ACC112 (cell line): ENCODE results near the gene MYO5B.

ENCODE experiments used
- H2AFZ ChIP-seq: fragments of 200-600 bp; sonication (generic); one replicate; pipeline ENCODE4 v1.6.0; 2017; ENCODE audit warnings: antibody characterized with exemption, low read length; ENCODE audit not compliant: unreplicated experiment
- H3K27ac ChIP-seq: fragments of 200-600 bp; sonication (generic); 2 replicates; pipeline ENCODE4 v1.5.1; 2014; ENCODE audit warnings: low read depth, mild to moderate bottlenecking, antibody characterized with exemption, low read length, moderate library complexity
- H3K27me3 ChIP-seq: fragments of 200-600 bp; sonication (generic); 2 replicates; pipeline ENCODE4 v1.6.1; 2014; ENCODE audit warnings: mild to moderate bottlenecking, antibody characterized with exemption, low read length, moderate library complexity, mixed read lengths; ENCODE audit not compliant: insufficient read depth
- H3K36me3 ChIP-seq: fragments of 200-600 bp; sonication (generic); 2 replicates; pipeline ENCODE4 v1.6.1; 2016; ENCODE audit warnings: mild to moderate bottlenecking, antibody characterized with exemption, low read length, moderate library complexity, mixed read lengths; ENCODE audit not compliant: insufficient read depth
- H3K4me1 ChIP-seq: fragments of 200-600 bp; sonication (generic); one replicate; pipeline ENCODE4 v1.6.1; 2016; ENCODE audit warnings: low read length, mixed read lengths; ENCODE audit not compliant: insufficient read depth, unreplicated experiment, control insufficient read depth
- H3K4me3 ChIP-seq: fragments of 200-600 bp; sonication (generic); 2 replicates; pipeline ENCODE4 v1.5.1; 2014; ENCODE audit warnings: mild to moderate bottlenecking, low read depth, low read length
- H3K79me2 ChIP-seq: fragments of 200-600 bp; sonication (generic); one replicate; pipeline ENCODE4 v1.6.0; 2016; ENCODE audit warnings: low read length; ENCODE audit not compliant: control insufficient read depth, unreplicated experiment, insufficient read depth

The MYO5B gene

DNA sequence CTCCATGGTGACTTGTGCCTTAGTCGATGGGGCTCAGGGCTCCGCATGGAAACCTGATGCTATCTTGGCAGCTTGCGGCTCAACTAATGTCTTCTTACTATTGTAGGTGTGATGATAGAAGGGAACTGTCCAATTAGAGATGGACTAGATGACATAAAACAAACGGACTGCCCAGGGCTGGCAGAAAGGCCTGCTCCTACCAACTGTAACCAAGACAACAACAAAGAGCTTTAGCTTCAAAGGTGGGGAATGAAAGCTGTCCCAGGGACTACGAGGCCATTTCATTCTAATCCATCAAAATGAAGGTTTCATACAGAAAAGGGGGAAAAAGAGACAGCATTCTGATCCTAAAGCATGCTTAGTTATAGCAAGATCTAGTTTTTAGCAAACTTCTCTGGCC is 194.7 kb downstream of the MYO5B start:
- Histone ChIP-seq H2AFZ (no peak overlapping the region), H3K4me3 (no peak overlapping the region), H3K27me3 (peaks cover 7% of the 10 kb centered on the region; the same call in 1 of the 2 replicates), H3K27ac (no peak overlapping the region), H3K36me3 (no peaks in the 10 kb centered on the region), H3K4me1 (no peaks in the 10 kb centered on the region), H3K79me2 (no peaks in the 10 kb centered on the region)

- Histone ChIP-seq H3K27me3 (peaks cover 3% of the 10 kb centered on the region; the same call in 1 of the 2 replicates), H3K4me1 (no peaks in the 10 kb centered on the region), H3K36me3 (no peaks in the 10 kb centered on the region), H3K27ac (no peak overlapping the region), H2AFZ (no peak overlapping the region), H3K4me3 (no peak overlapping the region), H3K79me2 (no peaks in the 10 kb centered on the region)
Observed at GRCh38 chr18:49999128-49999527, 195.8 kb downstream of the MYO5B start.

- H3K27ac ChIP-seq: no peak overlapping the region
- H2AFZ ChIP-seq: no peak overlapping the region
- no peaks in the 10 kb centered on the region for H3K4me1 ChIP-seq
- H3K4me3 ChIP-seq: no peak overlapping the region
- H3K36me3 ChIP-seq: no peaks in the 10 kb centered on the region
- H3K27me3 ChIP-seq: peaks cover 2% of the 10 kb centered on the region; the same call in 1 of the 2 replicates
- no peaks in the 10 kb centered on the region for H3K79me2 ChIP-seq
Observed at GRCh38 chr18:49997558-49997957, 197.4 kb downstream of the MYO5B start.

DNA sequence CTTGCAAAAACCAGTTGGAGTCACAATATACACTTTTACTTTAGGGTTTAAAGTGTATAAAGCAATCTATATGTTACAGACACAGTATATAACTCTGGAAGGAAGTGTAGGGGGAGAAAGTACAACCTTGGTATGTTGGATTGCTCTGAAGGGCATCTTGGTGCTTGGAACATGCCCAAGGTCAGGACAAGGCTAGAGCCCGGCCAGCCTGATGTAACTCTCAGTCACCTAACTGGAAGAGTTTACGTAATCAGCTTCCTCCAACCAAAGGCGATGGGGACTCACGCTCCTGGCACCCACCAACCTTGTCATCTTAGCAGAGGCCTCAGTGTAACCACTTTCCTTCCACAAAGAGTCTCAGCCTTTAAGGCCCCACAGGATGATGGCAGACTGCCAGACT is 200.5 kb downstream of the MYO5B start:
- no peaks in the 10 kb centered on the region for H3K4me1 ChIP-seq
- no peak overlapping the region for H2AFZ ChIP-seq
- H3K27me3 ChIP-seq: peaks cover 7% of the 10 kb centered on the region; the same call in 1 of the 2 replicates
- H3K36me3 ChIP-seq: no peaks in the 10 kb centered on the region
- no peak overlapping the region for H3K4me3 ChIP-seq
- no peak overlapping the region for H3K27ac ChIP-seq
- no peaks in the 10 kb centered on the region for H3K79me2 ChIP-seq

DNA sequence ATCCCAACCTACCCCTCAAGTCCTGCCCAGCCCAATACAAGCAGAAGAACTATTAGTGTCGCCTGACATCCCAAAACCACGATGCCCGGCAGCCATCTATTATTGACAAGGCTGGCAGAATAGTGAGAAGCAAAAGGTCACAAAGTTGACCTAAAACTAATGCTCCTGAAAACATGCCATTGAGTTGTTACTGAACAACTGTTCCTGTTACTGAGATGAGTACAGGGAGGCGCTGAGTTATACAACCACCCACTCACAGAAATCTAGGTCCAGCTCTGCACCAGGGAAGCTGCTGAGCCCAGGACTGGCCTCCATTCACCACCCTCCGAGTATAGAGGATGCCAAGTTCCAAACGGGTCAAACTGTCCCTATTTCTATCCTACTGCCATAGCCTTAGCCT is 201.6 kb downstream of the MYO5B start:
- no peak overlapping the region for H3K4me3 ChIP-seq
- H3K79me2 ChIP-seq: no peaks in the 10 kb centered on the region
- no peak overlapping the region for H2AFZ ChIP-seq
- no peaks in the 10 kb centered on the region for H3K36me3 ChIP-seq
- H3K27ac ChIP-seq: no peak overlapping the region
- peaks cover 10% of the 10 kb centered on the region; the same call in 1 of the 2 replicates for H3K27me3 ChIP-seq
- H3K4me1 ChIP-seq: no peaks in the 10 kb centered on the region

DNA sequence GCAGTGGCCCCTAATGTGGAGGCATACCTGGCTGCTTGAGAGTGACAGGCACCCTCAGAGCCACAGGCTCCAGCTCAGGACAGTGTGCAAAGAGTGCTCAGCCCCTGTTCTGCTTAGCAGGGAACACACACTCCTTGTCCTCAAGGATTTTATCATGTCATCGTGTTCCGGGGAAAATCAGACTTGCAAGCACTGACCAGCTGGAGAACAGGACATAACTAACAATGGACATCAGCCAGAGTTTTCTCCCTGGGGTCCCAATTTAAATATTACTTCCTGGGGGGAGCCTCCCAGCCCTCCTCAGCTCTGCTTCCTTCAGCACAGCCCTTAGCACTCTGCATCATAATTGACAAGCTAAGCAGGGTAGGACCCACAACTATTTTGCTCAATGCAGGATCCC is 206.2 kb downstream of the MYO5B start:
- H2AFZ ChIP-seq: no peak overlapping the region
- H3K36me3 ChIP-seq: no peaks in the 10 kb centered on the region
- no peaks in the 10 kb centered on the region for H3K4me1 ChIP-seq
- no peak overlapping the region for H3K27ac ChIP-seq
- H3K4me3 ChIP-seq: no peak overlapping the region
- peaks cover 37% of the 10 kb centered on the region; the same call in 1 of the 2 replicates for H3K27me3 ChIP-seq
- no peaks in the 10 kb centered on the region for H3K79me2 ChIP-seq

DNA sequence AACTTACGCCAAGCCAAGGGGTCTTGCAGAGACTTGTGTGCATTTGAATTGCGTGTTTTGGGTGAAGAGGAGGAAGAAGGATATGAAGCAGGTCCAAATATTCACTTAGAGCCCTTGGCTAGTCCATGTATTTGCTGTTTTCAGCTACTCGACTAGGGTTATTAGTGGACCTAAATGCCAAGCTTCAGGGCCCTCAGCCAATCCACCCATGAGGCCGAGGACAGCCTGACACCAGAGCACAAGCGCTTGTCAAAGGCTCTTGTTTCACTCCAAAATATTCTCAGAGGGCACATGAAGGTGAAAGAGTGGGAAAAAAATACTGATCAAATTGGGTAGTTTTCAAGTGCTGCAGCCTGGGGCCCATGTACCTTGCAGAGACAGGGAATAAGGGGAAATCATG is 206.8 kb downstream of the MYO5B start:
- no peaks in the 10 kb centered on the region for H3K36me3 ChIP-seq
- no peak overlapping the region for H3K27ac ChIP-seq
- no peak overlapping the region for H3K4me3 ChIP-seq
- peaks cover 43% of the 10 kb centered on the region; the same call in 1 of the 2 replicates for H3K27me3 ChIP-seq
- no peak overlapping the region for H2AFZ ChIP-seq
- H3K79me2 ChIP-seq: no peaks in the 10 kb centered on the region
- no peaks in the 10 kb centered on the region for H3K4me1 ChIP-seq

- peaks cover 56% of the 10 kb centered on the region for H3K27me3 ChIP-seq
- H3K36me3 ChIP-seq: no peaks in the 10 kb centered on the region
- H3K79me2 ChIP-seq: no peaks in the 10 kb centered on the region
- no peak overlapping the region for H3K4me3 ChIP-seq
- H2AFZ ChIP-seq: no peak overlapping the region
- H3K27ac ChIP-seq: no peak overlapping the region
- no peaks in the 10 kb centered on the region for H3K4me1 ChIP-seq
Observed at GRCh38 chr18:49985236-49985635, 209.7 kb downstream of the MYO5B start.

GRCh38 chr18:49980896-49981295 is 214.1 kb downstream of the MYO5B start:
- H2AFZ ChIP-seq: no peak overlapping the region
- H3K79me2 ChIP-seq: no peaks in the 10 kb centered on the region
- no peaks in the 10 kb centered on the region for H3K4me1 ChIP-seq
- no peak overlapping the region for H3K27ac ChIP-seq
- H3K36me3 ChIP-seq: no peaks in the 10 kb centered on the region
- H3K4me3 ChIP-seq: no peak overlapping the region
- H3K27me3 ChIP-seq: peaks cover 62% of the 10 kb centered on the region

GRCh38 chr18:49976795-49977560 is 218.0 kb downstream of the MYO5B start:
- H3K4me1 ChIP-seq: no peaks in the 10 kb centered on the region
- no peaks in the 10 kb centered on the region for H3K36me3 ChIP-seq
- peaks cover 55% of the 10 kb centered on the region for H3K27me3 ChIP-seq
- no peak overlapping the region for H3K4me3 ChIP-seq
- no peak overlapping the region for H2AFZ ChIP-seq
- H3K79me2 ChIP-seq: no peaks in the 10 kb centered on the region
- no peak overlapping the region for H3K27ac ChIP-seq

DNA sequence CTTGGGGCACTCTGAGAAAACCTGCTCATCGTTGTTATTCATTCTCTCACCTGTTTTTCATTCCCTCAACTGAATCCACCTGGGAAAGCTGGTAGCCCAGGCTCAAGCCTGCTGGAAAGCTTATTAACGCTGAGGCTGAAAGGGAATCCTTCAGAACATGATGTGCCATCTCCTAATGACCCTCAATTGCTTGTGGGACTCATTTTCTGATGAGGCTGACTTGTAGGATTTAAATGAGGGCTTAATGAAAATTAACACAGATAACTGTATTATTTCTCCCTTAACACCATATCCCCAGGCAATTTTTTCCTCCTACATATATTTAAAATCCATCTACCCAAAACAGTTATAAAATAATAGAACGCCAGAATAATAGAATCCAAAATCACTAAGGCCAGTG is 218.9 kb downstream of the MYO5B start:
- Histone ChIP-seq H3K27ac (no peak overlapping the region), H3K36me3 (no peaks in the 10 kb centered on the region), H3K4me3 (no peak overlapping the region), H3K79me2 (no peaks in the 10 kb centered on the region), H3K27me3 (peaks cover 48% of the 10 kb centered on the region), H2AFZ (no peak overlapping the region), H3K4me1 (no peaks in the 10 kb centered on the region)
